NCI-H524 treated with DMSO at 0.1 percent for 48 hours (cell line): ENCODE results near the gene ZMYM3.

Experiments used
- DNase-seq: peaks from one replicate; lab custom pipeline; 2025; lab: John Stamatoyannopoulos, UW

ZMYM3 gene

DNA sequence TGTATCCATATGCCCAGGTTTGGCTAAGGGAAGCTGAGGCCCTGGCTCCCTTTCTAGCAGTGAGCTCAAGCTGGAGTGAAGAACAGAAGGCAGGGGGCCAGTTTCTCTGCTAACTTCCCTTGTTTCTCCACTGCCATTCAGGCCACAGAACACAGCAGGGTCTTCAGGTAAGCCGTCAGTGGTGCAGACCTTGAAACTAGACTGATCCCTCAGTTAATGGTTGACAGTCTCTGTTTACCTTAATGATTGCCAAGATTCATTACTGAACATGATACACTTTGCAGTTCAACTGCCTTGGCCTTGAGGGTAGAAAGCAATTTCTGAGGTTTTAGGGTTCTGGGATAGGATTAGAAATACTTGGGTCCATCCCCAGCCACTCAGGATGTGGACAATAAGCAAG is 39.8 kb downstream of the ZMYM3 start:
- DNase-seq, result no peak

DNA sequence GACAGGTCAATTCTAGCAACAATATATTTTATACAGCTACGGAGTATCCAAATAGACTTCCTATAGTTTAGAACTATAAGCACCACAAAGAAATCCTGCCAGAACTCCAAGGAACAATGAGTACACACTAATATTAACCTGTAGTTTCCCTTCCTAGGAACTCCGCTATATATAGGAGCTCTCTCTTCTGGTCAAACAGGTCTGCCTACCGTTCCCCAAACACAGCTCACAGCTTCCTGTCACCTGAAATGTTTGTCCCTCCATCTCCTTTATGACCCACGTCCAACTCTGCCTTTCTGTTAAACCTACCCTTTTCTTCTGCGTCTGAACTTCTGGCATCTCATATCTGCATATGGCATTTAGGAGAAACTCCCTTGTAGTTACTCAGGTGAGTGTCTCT is 41.4 kb downstream of the ZMYM3 start:
- DNase-seq, result no peak

DNA sequence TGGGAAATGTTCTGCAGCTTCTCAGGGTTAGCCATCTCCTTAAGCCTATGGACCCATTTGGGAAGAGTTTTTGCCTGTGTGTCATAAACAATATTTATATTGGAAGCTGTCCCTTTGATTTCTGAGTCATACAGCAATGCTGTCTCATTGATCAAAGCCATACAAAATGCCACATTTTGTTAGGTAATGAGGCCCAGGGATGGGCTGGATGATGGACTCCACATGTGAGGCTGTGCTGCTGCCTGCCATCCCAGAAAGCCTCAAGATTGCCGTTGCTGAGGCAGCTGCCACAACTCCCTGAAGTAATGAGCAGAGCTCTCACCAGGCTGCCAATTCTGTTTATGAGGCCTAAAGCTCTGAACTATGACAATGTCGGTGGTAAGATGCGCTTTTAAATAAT is 43.1 kb downstream of the ZMYM3 start:
- no peak for DNase-seq

DNA sequence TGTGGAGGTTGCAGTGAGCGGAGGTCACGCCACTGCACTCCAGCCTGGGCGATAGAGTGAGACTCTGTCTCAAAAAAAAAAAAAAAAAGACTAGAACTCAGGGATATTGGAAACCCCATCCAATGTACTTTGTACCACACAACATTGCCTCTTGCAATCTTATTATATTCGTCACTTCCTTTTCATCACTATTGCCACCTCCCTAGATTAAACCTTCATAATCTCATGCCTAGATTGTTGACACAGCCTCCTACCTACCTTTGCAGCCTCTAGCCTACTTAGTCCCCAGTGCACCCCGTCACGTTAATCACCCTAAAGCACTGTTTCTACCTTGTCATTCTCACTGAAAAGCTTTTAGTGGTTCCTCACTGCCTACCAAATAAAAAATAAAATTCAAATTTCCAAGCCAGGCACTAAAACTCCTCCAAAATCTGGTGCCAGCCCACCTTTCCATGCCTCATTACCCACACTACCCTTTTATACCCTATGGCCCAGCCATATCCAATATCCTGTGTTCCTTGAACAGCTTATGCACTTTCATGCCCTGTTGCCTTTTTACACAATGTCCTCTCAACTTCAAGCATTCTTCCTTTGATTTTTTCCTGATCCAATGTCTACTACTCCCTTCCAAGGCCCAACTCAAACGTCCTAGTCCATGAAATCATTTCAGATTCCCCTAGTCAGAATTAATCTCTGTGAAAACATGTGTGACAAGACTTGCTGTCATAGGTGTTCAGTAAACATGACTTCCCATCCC is 54.5 kb downstream of the ZMYM3 start:
- no peak for DNase-seq

DNA sequence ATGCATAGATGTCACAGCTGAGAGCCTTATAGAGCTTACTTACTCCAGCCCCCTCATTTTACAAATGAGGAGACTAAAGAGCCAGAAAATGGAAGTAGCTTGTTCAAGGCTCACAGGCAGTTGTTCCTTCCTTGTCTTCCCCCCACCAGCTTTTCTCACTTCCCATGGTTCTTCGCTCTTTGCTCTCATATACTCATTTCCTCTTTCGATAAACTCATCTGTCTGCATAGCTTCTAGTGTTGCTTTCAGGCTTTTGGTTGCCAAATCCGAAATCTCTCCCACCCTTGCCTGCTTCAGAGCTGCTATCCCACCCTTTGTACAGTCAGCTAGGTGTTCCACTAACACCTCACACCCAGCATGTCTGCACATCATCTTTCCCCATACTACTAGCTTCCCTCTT is 55.9 kb downstream of the ZMYM3 start:
- DNase-seq, result no peak

DNA sequence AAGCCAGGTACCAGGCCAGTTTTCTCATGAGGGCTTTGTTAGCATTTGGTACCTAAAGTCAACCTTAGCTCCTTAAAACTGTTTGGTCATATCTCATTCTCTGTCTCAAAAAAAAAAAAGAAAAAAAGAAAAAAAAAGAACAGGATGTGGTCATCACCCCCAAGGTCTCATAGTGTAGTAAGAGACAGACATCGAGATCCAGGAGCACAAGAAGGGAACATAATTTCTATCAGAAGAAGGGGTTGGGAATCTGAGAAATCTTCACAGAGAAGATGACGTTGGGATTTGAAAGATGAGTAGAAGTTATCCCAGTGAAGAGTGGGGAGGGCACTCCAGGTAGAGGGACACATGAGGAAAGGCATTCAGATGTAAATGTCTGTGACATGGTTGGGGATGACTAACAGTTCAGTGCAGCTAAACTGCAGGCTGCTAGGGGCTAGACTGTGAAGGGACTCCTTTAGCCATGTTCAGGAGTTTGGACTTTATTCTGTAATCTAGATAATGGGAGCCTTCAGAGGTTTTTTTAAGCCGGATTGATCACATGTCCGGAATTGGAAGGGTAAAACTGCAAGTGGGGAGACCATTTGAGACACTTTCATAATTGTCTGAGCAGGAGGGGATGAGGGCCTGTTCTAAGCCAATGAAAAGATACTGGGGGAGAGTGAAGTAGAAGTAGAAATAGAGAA is 57.8 kb downstream of the ZMYM3 start:
- DNase-seq, result no peak

DNA sequence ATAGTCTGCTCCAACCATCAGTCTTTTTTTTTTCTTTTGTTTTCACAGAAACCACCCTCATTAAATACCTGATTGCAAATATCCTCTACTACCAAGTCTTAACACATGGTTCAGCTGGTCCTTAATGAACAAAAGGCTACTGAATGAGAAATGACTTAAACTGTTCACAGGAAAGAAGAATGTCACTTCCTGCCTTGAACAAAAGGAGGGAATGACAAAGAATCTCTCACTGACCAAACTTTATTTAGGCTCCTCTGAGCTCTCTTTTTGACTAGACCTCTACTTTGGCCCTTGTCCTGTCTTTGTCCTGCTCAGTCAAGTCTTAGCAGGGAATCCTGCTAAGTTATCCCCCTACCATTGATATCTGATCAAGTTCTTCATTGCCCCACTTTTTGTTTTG is 62.7 kb downstream of the ZMYM3 start:
- no peak for DNase-seq
